M059J (cell line): Measurements from ENCODE around the gene FAM174C. TPM values are rescaled to one million over a fixed set of nuclear protein-coding genes. Genes with fewer than 3 reads are reported as not detected.
"Not testable (repeated sequence)": the region's sequence is repeated elsewhere in the genome, so short reads cannot be mapped to it uniquely, and the experiment has no call there.

ENCODE experiments used
- DNase-seq: peaks from one replicate; pipeline ENCODE4 v3.0.0-alpha.2; 2012; ENCODE audit warnings: low read depth
- total RNA-seq: library from RNA; depleted of rRNA; stranded (reverse); fragments of >200 nt; shearing (Covaris generic); gene quantifications from 2 replicates; pipeline ENCODE4 v1.2.3, GENCODE V29; 2014

Gene FAM174C
- total RNA-seq, 1 experiment from 2014 or later = 108 TPM

DNA sequence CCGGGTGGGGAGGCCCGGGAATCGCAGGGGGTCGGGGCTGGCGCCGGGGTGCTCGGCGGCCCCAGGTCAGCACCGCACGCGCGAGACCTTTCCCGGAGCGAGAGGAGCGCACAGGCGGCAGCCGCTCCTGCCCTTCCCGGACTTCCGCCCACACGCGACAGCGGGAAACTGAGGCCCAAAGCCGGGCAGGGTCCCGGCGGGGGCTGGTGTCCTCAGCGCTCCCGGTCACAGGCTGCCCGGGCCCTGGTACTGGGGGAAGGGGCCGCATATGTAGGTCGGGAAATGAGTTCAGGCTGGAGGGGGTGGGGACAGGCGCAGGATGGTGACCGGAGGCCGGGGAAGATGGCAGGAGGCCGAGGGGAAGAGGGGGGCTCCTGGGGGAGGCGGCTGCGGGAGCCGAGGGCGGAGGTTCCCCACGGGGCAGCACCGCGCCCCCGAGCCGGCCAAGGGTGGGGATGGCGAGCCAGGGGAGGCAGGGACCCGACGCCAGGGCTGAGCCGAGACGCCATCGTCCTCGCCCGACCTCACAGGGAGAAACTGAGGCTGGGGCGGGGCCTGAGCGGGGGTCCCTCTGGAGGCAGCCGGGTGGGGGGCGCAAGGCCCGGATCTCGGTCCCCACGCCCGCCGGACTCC lies 38.2 kb upstream of the FAM174C start:
- no peak for DNase-seq

- peak; percentile 28 for DNase-seq
Observed at GRCh38 chr19:1237754-1238368, 37.5 kb upstream of the FAM174C start, which contains the start of gene CBARP. Gene CBARP, minus strand, starts transcription at chr19:1238005. Its CDS starts 1,905 bp downstream, at chr19:1236100.

- DNase-seq = no peak
Observed at GRCh38 chr19:1238369-1239303, 36.7 kb upstream of the FAM174C start.

DNA sequence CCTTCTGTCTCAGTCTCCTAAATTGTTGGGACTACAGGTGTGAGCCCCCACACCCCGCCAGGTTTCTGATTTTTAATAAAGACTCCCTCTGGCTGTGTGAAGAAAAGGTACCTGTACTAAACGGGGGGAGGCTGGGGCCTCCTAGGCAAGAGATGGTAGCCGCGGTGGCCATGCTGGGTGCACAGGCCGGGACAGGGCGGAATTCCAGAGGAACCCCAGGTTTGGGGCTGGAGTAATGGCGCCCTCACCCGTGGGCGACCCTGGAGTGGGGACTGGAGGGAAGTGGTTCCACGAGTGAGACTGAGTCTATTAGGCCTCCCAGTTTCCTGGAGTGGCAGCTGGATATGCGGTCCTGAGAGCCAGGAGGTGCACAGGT lies 35.9 kb upstream of the FAM174C start:
- no peak for DNase-seq

DNA sequence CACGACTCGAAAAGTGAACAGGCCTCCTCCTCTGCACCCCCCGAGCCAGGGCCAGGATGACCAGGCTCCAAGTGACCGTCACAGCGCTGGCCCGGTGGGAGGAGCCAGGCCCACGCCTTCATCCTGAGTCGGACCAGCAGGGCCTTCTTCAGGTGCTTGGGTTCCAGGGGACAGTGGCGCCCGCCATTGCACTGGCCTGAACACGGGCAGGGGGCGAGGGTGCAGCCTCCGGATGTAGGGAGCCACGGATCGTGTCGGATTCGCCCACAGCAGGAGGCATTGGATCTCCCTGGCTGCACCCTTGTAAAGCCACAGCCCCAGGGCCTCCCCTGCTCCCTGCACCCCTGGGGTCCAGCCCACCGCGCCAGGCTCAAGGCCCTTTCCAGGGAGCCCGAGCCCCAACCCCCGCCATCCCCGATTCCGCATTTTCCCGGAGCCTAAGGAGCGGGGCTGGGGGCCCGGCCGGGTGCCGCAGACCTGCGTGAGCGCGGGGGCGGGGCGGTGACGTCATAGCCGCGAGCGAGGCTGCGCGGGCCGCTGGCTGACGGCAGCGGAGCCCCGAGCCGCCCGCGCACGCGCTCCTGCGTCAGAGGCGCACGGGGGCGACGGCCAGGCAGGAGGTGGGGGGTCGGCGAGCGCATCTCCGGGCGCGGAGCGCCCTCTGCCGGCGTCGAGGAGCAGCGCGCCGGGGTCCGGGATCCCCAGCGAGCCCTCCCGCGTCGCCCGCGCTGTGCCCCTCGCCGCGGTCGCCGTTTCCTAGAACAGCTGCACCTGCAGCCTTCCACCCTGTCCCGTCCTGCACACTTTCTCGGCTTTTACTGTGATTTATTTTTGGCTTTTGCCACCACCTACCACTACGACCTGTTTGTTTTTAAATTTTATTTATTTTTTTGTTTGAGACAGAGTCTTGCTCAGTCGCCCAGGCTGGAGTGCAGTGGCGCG lies 35.3 kb upstream of the FAM174C start:
- DNase-seq = peak; percentile 79

DNA sequence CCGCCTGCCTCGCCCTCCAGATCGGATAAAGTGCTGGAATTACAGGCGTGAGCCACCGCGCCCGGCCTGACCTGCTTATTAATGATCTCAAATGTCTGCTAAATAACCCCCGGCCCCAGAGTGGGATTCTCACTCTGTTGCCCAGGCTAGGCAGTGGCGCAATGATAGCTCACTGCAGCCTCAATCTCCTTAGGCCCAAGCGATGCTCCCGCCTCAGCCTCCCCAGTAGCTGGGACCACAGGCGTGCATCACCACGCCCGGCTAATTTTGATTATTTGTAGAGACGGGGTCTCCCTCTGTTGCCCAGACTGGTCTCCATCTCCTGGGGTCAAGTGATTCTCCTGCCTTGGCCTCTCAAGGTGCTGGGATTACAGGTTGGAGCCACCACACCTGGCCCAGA lies 34.4 kb upstream of the FAM174C start:
- DNase-seq = no peak

- peak; percentile 93 for DNase-seq
Observed at GRCh38 chr19:1241417-1242095, 33.8 kb upstream of the FAM174C start, which contains the start of gene ATP5F1D. Gene ATP5F1D, plus strand, starts transcription at chr19:1241751. Its CDS starts 100 bp downstream, at chr19:1241851.

- DNase-seq = peak; percentile 75
Observed at GRCh38 chr19:1243768-1244692, 31.3 kb upstream of the FAM174C start.

DNA sequence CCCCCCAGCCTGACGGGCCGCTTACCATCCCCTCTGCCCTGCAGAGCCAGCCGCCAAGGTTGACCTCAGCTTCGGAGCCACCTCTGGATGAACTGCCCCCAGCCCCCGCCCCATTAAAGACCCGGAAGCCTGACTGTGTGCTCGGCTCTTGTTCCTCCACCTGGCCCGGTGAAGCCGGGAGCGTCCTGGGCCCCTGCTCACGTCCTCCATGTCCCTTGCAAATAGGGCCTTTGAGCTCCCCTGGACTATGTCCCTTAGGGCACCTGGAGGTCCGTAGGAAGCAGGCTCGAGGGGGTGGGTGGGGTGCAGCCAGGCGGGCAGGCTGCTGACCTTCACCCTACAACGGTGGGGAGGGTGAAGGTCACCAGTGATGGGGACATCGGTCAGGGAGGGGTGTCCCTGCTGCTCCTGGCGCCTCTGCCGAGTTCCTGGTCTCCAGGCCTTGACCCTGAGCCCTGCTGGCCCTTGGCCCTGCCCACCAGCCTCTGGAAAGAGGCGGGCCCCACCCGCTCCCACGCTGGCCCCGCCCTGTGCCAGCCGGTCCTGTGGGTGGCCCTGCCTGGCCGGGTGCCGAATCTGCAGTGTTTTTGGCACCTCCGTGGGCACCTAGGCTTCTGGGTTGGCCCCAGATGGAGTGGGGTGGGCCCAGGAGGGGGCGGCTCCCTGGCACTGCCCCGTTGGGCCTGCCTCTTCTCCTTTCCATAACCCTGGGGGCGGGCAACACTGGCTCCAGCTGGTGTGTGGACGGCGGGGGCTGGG lies 30.5 kb upstream of the FAM174C start:
- DNase-seq = no peak

- DNase-seq = no peak
Observed at GRCh38 chr19:1245494-1246264, 29.7 kb upstream of the FAM174C start.

DNA sequence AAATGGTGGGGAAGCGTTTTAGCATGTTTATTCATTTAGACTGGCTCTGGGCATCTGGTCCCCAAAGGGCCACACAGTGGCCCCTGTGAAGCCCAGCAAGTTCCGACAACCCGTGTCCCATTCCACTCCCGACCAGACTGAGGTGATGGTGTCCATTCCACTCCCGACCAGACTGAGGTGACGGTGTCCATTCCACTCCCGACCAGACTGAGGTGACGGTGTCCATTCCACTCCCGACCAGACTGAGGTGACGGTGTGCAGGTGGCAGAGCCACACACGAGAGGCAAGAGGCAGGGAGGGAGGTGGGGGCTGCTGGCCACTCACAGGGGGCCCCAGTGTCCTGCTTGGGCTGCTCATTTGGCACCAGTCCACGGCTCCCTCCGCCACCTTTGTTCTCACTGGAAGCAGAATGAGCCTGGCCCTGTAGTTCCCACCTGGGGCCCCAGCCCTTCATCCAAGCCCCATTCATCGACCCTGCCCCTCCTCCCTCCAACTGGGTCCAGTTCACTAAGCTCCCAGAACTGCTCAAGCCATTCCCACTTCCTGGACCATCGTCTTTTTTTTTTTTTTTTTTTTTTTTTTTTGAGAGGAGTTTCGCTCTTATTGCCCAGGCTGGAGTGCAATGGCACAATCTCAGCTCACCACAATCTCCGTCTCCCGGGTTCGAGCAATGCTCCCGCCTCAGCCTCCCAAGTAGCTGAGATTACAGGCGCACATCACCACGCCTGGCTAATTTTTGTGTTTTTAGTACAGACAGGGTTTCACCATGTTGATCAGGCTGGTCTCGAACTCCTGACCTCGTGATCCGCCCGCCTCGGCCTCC lies 28.9 kb upstream of the FAM174C start:
- DNase-seq = not testable (repeated sequence)

DNA sequence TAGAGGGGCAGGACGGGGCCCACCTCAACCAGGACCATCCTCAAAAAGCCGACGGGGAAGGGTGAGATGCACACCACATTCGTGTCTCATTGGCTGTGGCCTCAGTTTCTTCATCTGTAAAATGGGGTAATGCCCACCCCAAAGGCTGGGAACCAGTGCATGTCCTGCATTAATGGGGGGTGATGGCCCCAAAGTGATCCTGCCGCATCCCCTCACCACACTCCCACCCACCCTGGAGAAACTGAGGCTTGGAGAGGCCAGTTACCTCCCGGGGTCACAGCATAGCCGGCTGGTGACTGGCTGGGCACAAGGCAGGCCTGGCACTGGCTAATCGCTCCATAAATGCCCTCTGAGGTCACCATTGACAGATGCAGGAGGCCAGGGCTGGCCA lies 27.6 kb upstream of the FAM174C start:
- DNase-seq = no peak

DNA sequence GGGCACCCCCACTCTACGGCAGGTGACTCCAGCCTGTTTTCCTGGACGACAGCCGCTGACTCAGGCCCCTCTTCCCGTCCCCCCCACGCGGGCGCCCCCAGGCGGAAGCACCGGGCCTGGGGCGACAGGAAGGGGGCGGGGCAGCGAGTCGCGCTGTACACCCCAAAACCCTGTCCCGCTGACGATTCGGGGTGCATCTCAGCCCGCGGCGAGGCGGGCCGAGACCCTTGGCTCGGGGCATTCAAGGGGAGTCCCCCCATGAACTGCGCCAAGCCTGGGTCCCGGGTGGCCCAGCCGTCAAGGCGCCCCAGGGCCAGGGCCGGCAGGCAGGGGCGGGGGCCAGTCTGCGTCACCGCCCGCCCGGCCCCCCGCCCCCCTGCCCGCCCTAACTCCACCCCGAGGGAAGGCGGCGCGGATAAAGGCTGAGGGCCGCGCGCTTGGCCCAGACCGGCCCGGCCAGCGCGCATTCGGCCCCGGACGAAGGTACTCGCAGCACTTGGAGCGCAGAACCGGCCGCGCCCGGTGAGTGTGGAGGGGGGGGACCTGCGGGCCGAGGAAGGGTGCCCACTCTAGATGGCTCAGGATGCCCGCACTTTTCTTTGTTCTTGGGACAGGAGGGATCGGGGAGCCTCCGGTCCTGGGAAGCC lies 27.1 kb upstream of the FAM174C start, which contains the start of gene MIDN:
Gene MIDN (plus strand): TSS at position 445 of the 647 bp plus-strand sequence. CDS start 1,714 bp downstream, outside the sequence.
- DNase-seq = peak; percentile 89

- no peak for DNase-seq
Observed at GRCh38 chr19:1248786-1249297, 26.5 kb upstream of the FAM174C start.

GRCh38 chr19:1249298-1249989 lies 25.9 kb upstream of the FAM174C start:
- DNase-seq = peak; percentile 95
